Measurements from ENCODE around the gene LRP1B. TPM values are rescaled to one million over a fixed set of nuclear protein-coding genes. Genes with fewer than 3 reads are reported as not detected.

LRP1B gene
- total and polyA plus RNA-seq, 2 donors (not counting 1 experiment from before 2014, with no cell fraction given) = not detected

DNA sequence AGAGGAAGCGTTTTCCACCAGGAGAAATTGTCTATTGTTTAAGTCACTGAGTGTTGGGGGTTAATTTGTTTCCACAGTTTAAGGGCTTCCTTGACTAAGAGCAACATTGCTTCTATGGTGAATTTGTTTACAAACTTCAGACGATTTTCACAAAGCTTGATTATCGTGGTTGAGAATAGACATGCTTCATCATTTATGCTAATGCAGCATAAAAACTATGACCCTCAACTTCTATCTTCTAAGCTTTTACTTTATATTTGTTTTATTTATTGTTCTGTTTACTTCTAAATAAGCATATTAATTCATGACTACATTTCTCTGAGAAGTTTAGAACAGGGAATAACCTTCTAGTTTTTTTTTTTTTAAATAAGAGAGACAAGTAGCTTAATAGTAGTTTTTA is 483.5 kb downstream of the LRP1B start:
- H3K4me2 ChIP-seq (replicated peaks; ENCODE audit: low read depth, low read length, poor library complexity, severe bottlenecking) = no peak overlapping the region
- H3K9me3 Mint-ChIP-seq (ENCODE audit: insufficient read depth) = no peaks in the 10 kb centered on the region
- intact Hi-C loops (cut with micrococcal nuclease) = no loop called here
- ChIA-PET POLR2A (no interaction called here), CTCF (no interaction called here)
- no peaks in the 10 kb centered on the region for H3K4me1 Mint-ChIP-seq
- TF ChIP-seq, protein P1, sequence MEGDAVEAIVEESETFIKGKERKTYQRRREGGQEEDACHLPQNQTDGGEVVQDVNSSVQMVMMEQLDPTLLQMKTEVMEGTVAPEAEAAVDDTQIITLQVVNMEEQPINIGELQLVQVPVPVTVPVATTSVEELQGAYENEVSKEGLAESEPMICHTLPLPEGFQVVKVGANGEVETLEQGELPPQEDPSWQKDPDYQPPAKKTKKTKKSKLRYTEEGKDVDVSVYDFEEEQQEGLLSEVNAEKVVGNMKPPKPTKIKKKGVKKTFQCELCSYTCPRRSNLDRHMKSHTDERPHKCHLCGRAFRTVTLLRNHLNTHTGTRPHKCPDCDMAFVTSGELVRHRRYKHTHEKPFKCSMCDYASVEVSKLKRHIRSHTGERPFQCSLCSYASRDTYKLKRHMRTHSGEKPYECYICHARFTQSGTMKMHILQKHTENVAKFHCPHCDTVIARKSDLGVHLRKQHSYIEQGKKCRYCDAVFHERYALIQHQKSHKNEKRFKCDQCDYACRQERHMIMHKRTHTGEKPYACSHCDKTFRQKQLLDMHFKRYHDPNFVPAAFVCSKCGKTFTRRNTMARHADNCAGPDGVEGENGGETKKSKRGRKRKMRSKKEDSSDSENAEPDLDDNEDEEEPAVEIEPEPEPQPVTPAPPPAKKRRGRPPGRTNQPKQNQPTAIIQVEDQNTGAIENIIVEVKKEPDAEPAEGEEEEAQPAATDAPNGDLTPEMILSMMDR (IDR thresholded peaks at IDR 0.05) = no peak
- DNase-seq = no peak
- ATAC-seq (ENCODE audit: low read depth) = no peak
- H3K27ac ChIP-seq (ENCODE audit: low read length in 2 of 2) = no peak overlapping the region
- no peaks in the 10 kb centered on the region for H3K79me2 ChIP-seq (ENCODE audit: control insufficient read depth, insufficient read depth, low read length)
- no peaks in the 10 kb centered on the region for H3K27me3 ChIP-seq (replicated peaks in 1 of 4; ENCODE audit: control extremely low read depth in 1 of 4, control insufficient read depth in 3 of 4, insufficient read depth in 4 of 4, low read length in 3 of 4)
- no peak overlapping the region for H3K9ac ChIP-seq (ENCODE audit: low read length)
- H3K36me3 ChIP-seq (replicated peaks in 1 of 2; ENCODE audit: control extremely low read depth in 1 of 2, control insufficient read depth in 1 of 2, extremely low read depth in 1 of 2, insufficient read depth in 2 of 2, low read length in 1 of 2) = no peaks in the 10 kb centered on the region
- H3K4me3 Mint-ChIP-seq = no peak overlapping the region
- H3K27ac Mint-ChIP-seq = no peak overlapping the region
- no peaks in the 10 kb centered on the region for H4K20me1 ChIP-seq (ENCODE audit: control insufficient read depth, insufficient read depth, low read length, poor library complexity, severe bottlenecking)
- no peak overlapping the region for H3K4me3 ChIP-seq (ENCODE audit: control extremely low read depth in 1 of 5, extremely low read depth in 1 of 5, insufficient read depth in 1 of 5, low read depth in 2 of 5, low read length in 4 of 5)
- no peaks in the 10 kb centered on the region for H3K27me3 Mint-ChIP-seq
- no peaks in the 10 kb centered on the region for H3K9me3 ChIP-seq (ENCODE audit: control extremely low read depth in 1 of 3, control insufficient read depth in 2 of 3, insufficient read depth in 1 of 3, low read length in 2 of 3)
- H2AFZ ChIP-seq (ENCODE audit: insufficient read depth, low read depth, low read length, poor library complexity, severe bottlenecking) = no peak overlapping the region
- 100% methylated on average over 1 of the region's 3 CpGs for WGBS (ENCODE audit: insufficient coverage)
- H3K4me1 ChIP-seq (ENCODE audit: control insufficient read depth in 2 of 2, insufficient read depth in 2 of 2, low read length in 2 of 2) = no peaks in the 10 kb centered on the region

DNA sequence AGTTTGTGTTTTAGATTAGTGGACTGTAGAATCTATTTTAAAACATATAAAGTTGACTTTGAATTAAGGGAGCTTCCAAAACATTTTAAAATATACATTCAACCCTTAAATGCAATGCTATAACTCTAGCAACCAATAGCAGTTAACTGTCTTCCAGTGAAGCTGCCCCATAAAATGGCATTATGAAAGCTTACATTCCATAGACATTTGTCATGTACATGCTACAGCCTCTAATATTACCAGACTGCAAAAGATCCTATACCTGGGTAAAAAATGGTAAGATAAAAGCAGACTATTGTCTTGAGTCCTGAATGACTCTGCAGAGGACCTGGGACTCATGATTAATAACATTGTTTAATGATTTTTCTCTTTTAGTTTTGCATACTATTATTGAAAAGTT is 489.4 kb downstream of the LRP1B start:
- CTCF ChIA-PET = no interaction called here
- no peak overlapping the region for H3K4me3 ChIP-seq (ENCODE audit: control extremely low read depth in 1 of 5, extremely low read depth in 1 of 5, insufficient read depth in 1 of 5, low read depth in 2 of 5, low read length in 4 of 5)
- TF ChIP-seq, protein P1 (IDR thresholded peaks at IDR 0.05) = no peak
- no peak for TF ChIP-seq EZH2 (IDR thresholded peaks at IDR 0.05; ENCODE audit: borderline replicate concordance, insufficient read depth, low read depth, low read length, poor library complexity, severe bottlenecking)

More for the DNA sequence above, 489.4 kb downstream of the LRP1B start:
- no peaks in the 10 kb centered on the region for H3K36me3 ChIP-seq (replicated peaks in 1 of 2; ENCODE audit: control extremely low read depth in 1 of 2, control insufficient read depth in 1 of 2, extremely low read depth in 1 of 2, insufficient read depth in 2 of 2, low read length in 1 of 2)
- POLR2A ChIA-PET = no interaction called here
- intact Hi-C loops (cut with micrococcal nuclease) = no loop called here
- H3K27me3 ChIP-seq (replicated peaks in 1 of 4; ENCODE audit: control extremely low read depth in 1 of 4, control insufficient read depth in 3 of 4, insufficient read depth in 4 of 4, low read length in 3 of 4) = no peaks in the 10 kb centered on the region
- no peak overlapping the region for H3K4me2 ChIP-seq (replicated peaks; ENCODE audit: low read depth, low read length, poor library complexity, severe bottlenecking)
- no peak for ATAC-seq (ENCODE audit: low read depth)
- no peak overlapping the region for H3K27ac ChIP-seq (ENCODE audit: low read length in 2 of 2)
- Mint-ChIP-seq H3K27me3 (no peaks in the 10 kb centered on the region), H3K9me3 (ENCODE audit: insufficient read depth) (no peaks in the 10 kb centered on the region), H3K4me1 (no peaks in the 10 kb centered on the region), H3K27ac (no peak overlapping the region), H3K4me3 (no peak overlapping the region)
- H4K20me1 ChIP-seq (ENCODE audit: control insufficient read depth, insufficient read depth, low read length, poor library complexity, severe bottlenecking) = no peaks in the 10 kb centered on the region
- no peak overlapping the region for H2AFZ ChIP-seq (ENCODE audit: insufficient read depth, low read depth, low read length, poor library complexity, severe bottlenecking)
- DNase-seq = no peak
- H3K9me3 ChIP-seq (ENCODE audit: control extremely low read depth in 1 of 3, control insufficient read depth in 2 of 3, insufficient read depth in 1 of 3, low read length in 2 of 3) = no peaks in the 10 kb centered on the region
- no peaks in the 10 kb centered on the region for H3K79me2 ChIP-seq (ENCODE audit: control insufficient read depth, insufficient read depth, low read length)
- no peak overlapping the region for H3K9ac ChIP-seq (ENCODE audit: low read length)
- H3K4me1 ChIP-seq (ENCODE audit: control insufficient read depth in 2 of 2, insufficient read depth in 2 of 2, low read length in 2 of 2) = no peaks in the 10 kb centered on the region
